NCI-H2029 treated with DMSO at 0.1 percent for 48 hours (cell line): ENCODE data around the gene CENPM.

Experiments used
- DNase-seq: peaks from one replicate; lab custom pipeline; 2025; lab: John Stamatoyannopoulos, UW

The CENPM gene

DNA sequence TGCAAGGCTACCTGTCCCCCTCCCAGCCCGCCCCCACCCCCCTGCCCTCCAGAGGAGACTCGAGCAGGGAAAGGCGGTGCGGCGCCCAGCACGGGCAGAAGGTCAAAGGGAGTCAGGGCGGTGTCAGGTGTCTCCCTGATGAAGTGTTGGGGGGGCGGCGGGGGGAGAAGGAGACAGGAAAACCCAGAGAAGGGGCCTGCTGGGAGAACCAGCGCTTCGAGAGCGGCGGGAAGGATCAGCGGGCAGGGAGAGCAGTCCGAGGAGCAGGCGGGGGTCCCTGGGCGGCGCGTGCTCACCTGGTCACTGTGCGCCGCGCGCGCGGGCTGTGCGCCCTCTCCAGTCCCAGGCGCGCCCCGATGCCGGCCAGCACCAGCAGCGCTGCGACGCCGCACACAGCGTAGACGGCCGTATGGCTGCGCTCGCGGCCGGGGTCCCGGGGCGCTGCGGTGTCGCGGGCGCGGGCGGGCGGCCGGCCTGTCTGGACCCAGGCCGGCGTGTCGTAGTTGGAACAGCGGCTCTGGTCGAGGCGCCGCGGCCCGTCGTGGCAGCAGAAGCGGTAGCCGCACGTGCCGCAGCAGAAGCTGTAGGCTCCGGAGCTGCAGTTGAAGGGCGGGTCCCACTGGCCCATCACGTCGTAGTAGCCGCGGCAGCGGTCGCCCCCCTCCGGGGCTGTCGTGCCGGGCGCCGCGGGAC is 33.0 kb downstream of the CENPM start:
- no peak for DNase-seq

DNA sequence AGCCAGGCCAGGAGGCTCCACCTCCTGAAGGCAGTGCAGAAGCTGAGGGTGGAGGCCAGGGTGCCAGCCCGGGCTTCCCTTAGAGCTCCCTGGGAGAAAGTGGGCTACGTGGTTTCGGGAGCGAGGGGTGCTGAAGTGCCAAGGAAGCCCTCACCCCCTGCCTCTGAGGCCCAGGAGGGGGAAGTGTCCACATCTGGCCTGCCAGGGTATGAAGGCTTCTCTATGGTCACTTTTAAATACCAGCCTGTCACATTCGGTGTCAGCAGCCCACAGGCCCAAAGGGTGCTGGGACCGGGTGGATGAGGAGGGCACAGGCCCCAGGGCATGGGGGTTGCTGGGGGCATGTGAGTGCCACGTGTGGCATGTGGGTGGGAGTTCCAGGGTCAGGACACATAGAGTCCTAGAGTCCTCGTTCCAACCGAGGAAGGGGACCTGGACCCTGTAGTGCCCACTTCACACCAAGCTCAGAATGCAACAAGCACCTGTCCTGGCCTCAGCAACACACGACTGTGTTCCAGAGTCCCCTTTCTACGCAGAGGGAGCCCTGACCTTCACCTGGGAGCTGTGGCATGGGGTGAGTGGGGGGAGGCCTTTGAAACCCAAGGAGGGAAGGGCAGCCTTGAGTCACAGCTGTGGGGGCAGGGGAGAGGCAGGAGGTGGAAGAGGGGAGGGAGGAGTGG is 33.8 kb downstream of the CENPM start:
- no peak for DNase-seq

GRCh38 chr22:41912338-41913039 is 34.5 kb downstream of the CENPM start:
- no peak for DNase-seq

DNA sequence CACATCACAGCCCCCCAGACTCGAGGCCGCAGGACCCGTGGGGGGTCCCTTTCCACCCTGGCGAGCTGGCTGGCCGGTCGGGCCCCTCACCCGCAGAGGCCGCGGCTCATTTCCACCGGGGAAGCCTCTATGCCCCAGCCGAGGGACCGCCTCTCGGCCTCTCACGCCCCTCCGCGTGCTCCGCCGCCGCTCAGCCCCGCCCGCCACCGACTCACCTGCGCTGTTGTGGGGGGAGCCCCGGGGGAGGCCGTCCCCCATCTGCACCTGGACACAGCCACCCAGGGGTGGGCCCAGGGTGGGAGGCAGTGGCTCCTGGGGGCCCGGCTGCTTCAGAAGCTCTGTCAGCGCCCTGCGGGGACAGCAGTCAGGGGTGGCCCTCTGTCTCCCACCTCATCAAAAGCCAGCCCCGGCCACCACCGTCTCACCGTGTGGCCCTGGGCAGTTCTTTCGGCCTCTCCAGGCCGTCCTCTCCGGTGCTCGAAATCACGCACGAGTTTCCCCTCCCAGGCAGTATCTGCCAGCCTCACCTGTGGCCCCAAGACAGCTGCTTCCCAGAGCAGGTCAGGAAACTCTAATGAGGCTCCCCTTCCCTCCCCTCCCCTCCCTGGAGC is 35.8 kb downstream of the CENPM start:
- no peak for DNase-seq

- DNase-seq: no peak
These were observed 36.6 kb downstream of the CENPM start for GRCh38 chr22:41910050-41911000.

DNA sequence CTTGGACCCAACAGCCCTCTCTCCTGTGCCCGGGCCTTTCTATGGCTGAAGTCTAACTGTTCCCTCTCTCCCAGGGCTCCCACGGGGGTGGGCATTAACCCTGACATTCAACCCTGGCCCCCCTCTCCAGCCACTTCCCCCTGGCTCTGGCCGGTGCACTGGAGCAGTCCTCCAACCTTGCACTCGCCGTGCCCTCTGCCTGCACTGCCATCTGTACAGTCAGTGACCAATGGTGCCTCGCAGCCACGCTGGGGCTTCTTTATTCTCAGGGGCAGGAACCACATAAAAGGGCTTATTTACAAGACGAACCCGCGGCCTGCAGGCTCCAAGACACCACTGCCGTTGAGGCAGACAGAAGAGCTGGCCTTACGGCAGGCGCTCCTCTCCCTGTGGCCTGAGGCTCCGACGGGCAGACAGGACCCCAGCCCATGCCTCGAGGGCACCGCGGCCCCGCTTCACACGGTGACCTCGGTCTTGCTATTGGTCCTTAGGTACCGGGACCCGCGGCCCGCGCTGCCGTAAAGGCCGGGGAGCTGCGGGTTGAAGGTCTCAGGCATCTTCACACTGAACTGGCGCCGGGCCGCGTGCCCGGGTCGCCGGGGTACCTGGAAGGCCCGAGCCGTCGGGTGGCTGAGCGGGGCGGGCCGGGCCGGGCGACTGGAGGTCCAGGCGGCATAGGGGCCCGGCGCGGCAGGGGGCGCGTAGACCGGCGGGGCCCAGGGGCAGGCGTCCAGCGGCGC is 37.5 kb downstream of the CENPM start:
- DNase-seq: no peak

DNA sequence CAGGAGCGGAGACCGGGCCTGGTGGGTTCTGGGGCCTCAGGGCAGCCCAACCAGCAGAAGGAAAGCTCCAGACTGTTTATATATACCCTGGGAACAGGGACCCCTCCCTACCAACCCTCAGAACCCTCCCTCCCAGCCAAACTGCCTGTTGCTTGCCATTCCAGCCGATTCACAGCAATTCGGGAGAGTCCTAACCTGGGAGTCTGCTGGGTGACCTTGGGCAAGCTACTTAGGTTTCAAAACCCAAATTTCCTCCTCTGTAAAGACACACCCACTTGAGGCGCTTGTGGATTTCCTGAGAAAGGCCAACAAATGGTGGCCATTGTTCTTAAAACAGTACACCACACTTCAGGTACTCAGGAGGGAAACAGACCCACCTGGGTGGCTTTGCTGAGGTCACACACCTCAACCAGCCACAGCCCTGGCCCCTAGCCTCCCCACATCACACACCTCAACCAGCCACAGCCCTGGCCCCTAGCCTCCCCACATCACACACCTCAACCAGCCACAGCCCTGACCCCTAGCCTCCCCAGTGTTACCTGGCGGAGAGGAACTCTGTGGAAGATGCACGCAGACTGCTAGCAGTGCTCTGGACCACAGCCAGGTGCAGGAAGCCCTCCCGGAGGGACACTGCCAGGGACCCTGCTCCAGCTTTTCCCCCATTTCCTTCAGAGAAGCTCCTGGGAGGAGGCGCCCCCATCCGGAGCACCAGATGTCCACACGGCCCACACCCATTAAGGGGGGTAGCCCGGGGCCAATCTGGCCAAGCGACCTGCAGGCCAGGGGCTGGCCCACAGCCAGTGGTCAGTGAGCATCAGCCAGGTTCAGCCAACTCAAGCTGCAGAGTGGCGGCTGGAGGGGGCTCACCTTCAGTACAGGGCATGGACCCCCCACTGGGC is 38.3 kb downstream of the CENPM start:
- no peak for DNase-seq

GRCh38 chr22:41907436-41908401 is 39.2 kb downstream of the CENPM start:
- no peak for DNase-seq

GRCh38 chr22:41906822-41907221 is 40.1 kb downstream of the CENPM start:
- DNase-seq: no peak

- DNase-seq: no peak
These were observed 41.3 kb downstream of the CENPM start for GRCh38 chr22:41905411-41906202.

DNA sequence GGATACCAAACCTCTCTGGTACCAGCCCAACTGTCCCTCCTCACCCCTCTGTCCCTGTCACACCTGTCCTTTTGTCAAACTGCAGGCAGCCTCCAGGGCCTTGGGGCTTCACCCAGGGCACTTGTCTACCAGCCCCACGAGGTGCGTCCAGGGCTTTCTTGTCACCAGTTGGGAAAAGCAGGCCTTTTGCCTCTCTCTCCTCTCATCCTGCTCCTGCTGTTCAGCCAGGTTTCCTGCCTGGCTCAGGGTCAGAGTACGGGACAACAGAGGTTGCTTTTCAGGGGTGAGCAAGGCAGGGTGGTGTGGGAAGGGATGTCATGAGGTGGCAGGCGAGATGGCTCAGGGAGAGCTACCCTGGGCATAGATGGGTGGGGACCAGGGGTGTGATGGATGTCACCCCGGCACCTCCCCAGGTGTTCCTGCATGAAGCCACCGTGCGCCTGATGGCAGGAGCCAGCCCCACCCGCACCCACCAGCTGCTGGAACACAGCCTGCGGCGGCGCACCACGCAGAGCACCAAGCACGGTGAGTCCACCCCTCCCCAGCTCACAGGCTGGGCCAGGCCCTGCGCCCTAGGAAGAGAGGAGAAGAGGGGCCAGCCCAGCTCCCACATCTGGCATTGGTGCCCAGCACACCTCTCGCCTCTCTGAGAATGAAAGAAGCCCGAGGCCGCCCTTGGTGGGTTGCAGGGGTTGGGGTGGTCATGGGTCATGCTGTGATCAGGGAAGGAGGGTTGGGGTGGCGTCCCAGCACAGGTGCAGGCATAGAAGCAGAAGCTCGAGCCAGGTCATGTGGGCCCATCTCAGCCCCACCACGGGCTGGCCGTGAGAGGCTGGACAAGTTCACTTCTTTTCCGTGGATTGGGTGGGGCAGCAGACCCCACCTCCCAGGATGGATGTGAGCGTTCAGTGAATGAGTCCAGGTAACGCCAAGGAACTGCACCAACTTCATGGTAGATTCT is 42.2 kb downstream of the CENPM start:
- DNase-seq: no peak

GRCh38 chr22:41902932-41903421 is 44.0 kb downstream of the CENPM start:
- peak; percentile 31 for DNase-seq

DNA sequence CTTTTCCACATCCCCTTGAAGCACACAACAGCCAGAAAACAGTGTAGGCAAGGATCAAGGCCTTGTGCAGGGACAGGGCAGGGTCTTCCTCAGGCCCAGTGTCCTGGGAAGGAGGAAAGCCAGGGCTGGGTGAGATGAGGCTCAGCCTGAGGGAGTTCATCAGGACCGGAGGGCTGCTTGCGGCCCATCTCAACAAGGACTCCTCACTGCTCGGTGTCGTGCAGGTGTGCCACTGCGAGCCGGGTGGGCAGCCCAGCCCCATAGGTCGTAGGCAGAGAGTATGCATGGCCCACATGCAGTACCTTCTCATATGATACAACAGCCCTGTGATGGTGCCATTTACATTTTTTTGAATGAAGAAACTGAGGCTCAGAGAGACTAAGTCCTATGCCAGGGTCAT is 44.9 kb downstream of the CENPM start:
- DNase-seq: no peak

DNA sequence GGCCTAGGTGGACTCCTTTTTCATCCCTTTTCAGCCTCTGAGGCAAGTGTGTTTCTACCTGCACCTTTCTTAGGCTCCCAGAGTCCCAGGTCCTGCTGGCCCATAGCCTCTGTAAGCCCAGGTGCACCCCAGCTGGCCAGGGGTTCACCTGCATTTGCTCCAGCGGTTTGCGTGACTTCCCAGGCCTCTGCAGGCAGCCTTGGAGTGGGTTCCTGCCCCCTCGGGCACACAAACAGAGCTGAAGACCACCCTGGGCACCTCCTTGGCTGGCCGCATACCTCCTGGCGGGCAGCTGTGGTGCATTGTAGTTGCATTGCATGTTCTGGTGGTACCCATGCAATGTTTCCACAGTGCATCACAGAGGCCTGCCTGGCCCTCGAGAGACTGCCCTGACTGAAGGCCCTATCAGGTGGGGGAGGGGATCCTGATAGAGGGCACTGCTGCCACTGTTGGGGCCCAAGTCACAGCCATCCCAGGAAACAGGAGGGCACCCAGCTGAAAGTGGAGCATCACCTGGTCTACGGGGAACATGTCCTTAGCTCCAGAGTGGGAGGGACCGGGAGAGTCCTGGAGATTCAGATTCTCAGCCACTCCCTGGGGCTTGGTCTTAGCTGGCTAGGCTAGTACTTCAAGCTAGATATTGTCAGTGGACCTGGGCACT is 46.2 kb downstream of the CENPM start:
- no peak for DNase-seq

- DNase-seq: no peak
These were observed 46.8 kb downstream of the CENPM start for GRCh38 chr22:41899992-41900651.
